Measurements from ENCODE around the gene ATE1. TPM values are rescaled to one million over a fixed set of nuclear protein-coding genes. Genes with fewer than 3 reads are reported as not detected.
A peak's percentile ranks its signal among the peaks of the same experiment; 100 is the strongest.
"Not testable (repeated sequence)": the region's sequence is repeated elsewhere in the genome, so short reads cannot be mapped to it uniquely, and the experiment has no call there.

The ATE1 gene
- total and polyA plus RNA-seq, 4 experiments from 2014 or later: 24.5 to 36.6 (median 25.6) TPM

DNA sequence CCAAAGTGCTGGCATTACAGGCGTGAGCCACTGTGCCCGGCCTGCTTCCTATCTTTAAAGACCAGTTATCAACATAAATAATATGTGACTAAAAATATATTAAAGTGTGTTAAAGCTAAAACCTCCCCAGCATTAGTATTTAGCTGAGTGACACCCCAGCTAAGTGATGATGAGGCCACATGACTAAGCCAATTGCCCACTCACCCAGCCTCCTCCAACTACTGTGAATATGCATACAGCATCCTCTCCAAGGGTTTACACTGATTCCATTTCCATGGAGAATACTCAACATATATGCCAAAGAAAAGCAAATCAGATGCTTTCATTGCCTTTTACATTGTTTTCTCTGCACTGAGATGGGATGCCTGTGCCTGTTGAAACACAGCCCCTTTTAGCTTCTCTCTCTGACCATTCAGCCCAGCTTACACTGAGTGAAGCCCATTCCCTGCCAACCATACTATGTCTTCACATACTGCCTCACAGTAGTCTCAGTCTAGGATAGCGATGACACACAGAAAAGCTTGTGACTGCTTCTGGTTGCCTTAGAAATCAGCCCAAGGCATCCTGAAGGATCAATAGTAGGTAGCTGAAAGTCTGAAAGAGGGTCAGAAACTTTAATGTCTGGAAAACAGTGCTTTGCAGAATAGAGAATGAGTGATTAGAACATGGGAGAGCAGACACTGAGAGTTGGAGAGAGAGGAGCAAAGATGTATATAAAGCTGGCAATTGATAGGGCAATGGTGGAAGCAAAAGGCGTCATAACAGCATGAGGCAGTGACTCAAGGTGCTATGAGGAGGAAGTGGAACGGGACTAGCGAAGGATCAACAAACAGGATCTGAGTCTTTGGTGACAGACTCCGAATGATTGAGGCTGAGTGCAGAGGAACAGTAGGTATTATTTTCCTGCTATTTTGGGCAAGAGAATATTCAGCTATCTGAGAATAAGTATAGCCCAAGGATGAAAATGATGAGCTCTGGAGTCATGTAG, 19.8 kb upstream of the ATE1 start:
- Histone ChIP-seq H3K36me3 (ENCODE audit: insufficient read depth, low read length) (no peaks in the 10 kb centered on the region), H3K4me1 (ENCODE audit: insufficient read depth, low read length) (no peaks in the 10 kb centered on the region), H3K27me3 (ENCODE audit: insufficient read depth, low read length) (no peaks in the 10 kb centered on the region), H3K4me3 (ENCODE audit: low read length in 2 of 2) (no peak overlapping the region), H3K27ac (ENCODE audit: low read depth, low read length) (no peak overlapping the region), H3K9me3 (ENCODE audit: control insufficient read depth in 1 of 2, low read length in 2 of 2) (no peaks in the 10 kb centered on the region)
- no peaks in the 10 kb centered on the region for H3K27me3 Mint-ChIP-seq
- H3K36me3 Mint-ChIP-seq: peaks cover 0 to 8% of the 10 kb centered on the region in 2 donors
- no peak for DNase-seq
- no peak overlapping the region for H3K4me3 Mint-ChIP-seq
- peaks cover 0 to 3% (median 0%) of the 10 kb centered on the region in 4 donors for H3K4me1 Mint-ChIP-seq
- POLR2A ChIA-PET (ENCODE audit: partially characterized antibody): no interaction called here
- H3K27ac Mint-ChIP-seq: no peak overlapping the region
- CTCF ChIA-PET (ENCODE audit: partially characterized antibody): interaction anchor here (0.7 kb wide), 1 partner anchor 38 kb away, joined by 3 read pairs; no protein-coding TSS in a partner anchor
- H3K9me3 Mint-ChIP-seq: no peaks in the 10 kb centered on the region
- intact Hi-C loops (cut with micrococcal nuclease): no loop called here

DNA sequence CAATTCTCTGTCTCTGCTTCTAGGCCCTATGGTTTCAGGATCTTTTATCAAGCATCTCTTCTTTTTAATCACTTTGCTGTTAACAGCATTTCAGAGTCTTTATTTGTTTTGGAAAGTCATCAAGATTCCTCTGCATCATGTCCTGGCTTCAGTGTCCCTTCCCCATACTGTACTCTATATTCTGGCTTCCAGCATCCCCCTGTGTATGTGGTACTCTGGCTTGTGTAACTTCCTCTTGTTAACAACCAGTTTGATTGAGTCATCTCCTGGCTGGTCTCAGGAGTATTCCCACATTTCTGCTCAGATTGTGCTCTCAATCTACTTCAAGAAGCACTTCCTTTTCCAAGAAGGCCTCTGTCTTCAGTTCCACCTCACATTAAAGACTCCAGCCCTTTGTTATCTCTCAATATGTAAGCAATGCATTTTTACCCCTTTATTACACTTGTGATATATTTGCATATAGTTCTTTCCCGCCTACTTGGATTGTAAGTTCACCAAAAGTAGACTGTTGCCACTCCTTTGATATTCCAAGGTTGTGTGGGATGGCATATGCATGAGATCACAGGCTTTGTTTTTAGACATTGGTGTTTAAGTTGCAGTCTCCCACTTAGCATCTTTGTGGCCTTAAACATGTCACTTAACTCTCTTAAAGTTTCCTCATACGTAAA, 15.1 kb upstream of the ATE1 start:
- intact Hi-C loops (cut with micrococcal nuclease): no loop called here
- H3K27ac ChIP-seq (ENCODE audit: low read depth, low read length): no peak overlapping the region
- H3K4me1 Mint-ChIP-seq: no peaks in the 10 kb centered on the region
- H3K9me3 Mint-ChIP-seq: no peaks in the 10 kb centered on the region
- no peak for DNase-seq
- no peak overlapping the region for H3K4me3 ChIP-seq (ENCODE audit: low read length in 2 of 2)
- H3K27me3 ChIP-seq (ENCODE audit: insufficient read depth, low read length): no peaks in the 10 kb centered on the region
- no peaks in the 10 kb centered on the region for H3K9me3 ChIP-seq (ENCODE audit: control insufficient read depth in 1 of 2, low read length in 2 of 2)
- H3K36me3 ChIP-seq (ENCODE audit: insufficient read depth, low read length): no peaks in the 10 kb centered on the region
- H3K27me3 Mint-ChIP-seq: peaks cover 7 to 13% of the 10 kb centered on the region in 2 donors
- CTCF ChIA-PET (ENCODE audit: partially characterized antibody): no interaction called here
- POLR2A ChIA-PET (ENCODE audit: partially characterized antibody): no interaction called here
- no peak overlapping the region for H3K4me3 Mint-ChIP-seq
- peak overlapping the region in 1 of 7 donors; percentile 23 for H3K27ac Mint-ChIP-seq
- H3K36me3 Mint-ChIP-seq: no peaks in the 10 kb centered on the region
- H3K4me1 ChIP-seq (ENCODE audit: insufficient read depth, low read length): no peaks in the 10 kb centered on the region

DNA sequence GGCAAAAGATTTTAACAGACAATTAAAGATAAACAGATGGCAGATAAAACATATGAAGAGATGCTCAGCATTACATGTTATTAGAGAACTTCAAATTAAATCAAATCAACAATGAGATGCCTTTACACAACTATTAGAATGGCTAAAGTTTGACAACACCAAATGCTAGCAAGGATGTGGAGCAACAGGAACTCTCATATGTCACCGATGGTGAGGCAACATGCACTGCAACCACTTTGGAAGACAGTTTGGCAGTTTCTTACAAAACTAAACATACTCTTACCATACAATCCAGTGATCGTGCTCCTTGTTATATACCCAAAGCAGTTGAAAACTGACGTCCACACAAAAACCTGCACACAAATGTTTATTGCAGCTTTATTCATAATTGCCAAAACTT, 13.7 kb upstream of the ATE1 start:
- intact Hi-C loops (cut with micrococcal nuclease): no loop called here
- DNase-seq: no peak
- no peaks in the 10 kb centered on the region for H3K36me3 ChIP-seq (ENCODE audit: insufficient read depth, low read length)
- H3K4me1 ChIP-seq (ENCODE audit: insufficient read depth, low read length): no peaks in the 10 kb centered on the region
- Mint-ChIP-seq H3K36me3 (no peaks in the 10 kb centered on the region), H3K27ac (no peak overlapping the region), H3K9me3 (no peaks in the 10 kb centered on the region), H3K27me3 (peaks cover 8 to 21% of the 10 kb centered on the region in 2 donors), H3K4me1 (no peaks in the 10 kb centered on the region), H3K4me3 (no peak overlapping the region)
- H3K27me3 ChIP-seq (ENCODE audit: insufficient read depth, low read length): no peaks in the 10 kb centered on the region
- no peak overlapping the region for H3K4me3 ChIP-seq (ENCODE audit: low read length in 2 of 2)
- ChIA-PET CTCF (ENCODE audit: partially characterized antibody) (no interaction called here), POLR2A (ENCODE audit: partially characterized antibody) (no interaction called here)
- H3K27ac ChIP-seq (ENCODE audit: low read depth, low read length): no peak overlapping the region
- H3K9me3 ChIP-seq (ENCODE audit: control insufficient read depth in 1 of 2, low read length in 2 of 2): no peaks in the 10 kb centered on the region

DNA sequence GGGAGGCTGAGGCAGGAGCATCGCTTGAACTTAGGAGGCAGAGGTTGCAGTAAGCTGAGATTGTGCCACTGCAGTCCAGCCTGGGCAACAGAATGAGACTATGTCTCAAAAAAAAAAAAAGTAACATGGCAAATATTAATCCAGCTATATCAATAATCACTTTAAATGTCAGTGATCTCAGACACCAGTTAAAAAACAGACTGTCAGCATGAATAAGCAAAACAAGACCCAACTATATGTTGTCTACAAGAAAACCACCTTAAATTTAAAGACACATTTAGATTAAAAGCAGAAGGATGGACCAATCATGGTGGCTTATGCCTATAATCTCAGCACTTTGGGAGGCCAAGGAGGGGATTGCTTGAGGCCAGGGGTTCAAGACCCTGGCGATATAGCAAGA, 8.5 kb upstream of the ATE1 start:
- ChIA-PET CTCF (ENCODE audit: partially characterized antibody) (no interaction called here), POLR2A (ENCODE audit: partially characterized antibody) (interaction anchor here (0.6 kb wide), 1 partner anchor 8 kb away, joined by 4 read pairs; the partner anchor contains the start of gene ATE1)
- Mint-ChIP-seq H3K27me3 (peaks cover 8 to 21% of the 10 kb centered on the region in 2 donors), H3K36me3 (no peaks in the 10 kb centered on the region), H3K27ac (no peak overlapping the region), H3K4me1 (peaks cover 0 to 1% (median 0%) of the 10 kb centered on the region in 4 donors), H3K4me3 (no peak overlapping the region), H3K9me3 (no peaks in the 10 kb centered on the region)
- H3K4me1 ChIP-seq (ENCODE audit: insufficient read depth, low read length): no peaks in the 10 kb centered on the region
- H3K9me3 ChIP-seq (ENCODE audit: control insufficient read depth in 1 of 2, low read length in 2 of 2): no peaks in the 10 kb centered on the region
- no peaks in the 10 kb centered on the region for H3K27me3 ChIP-seq (ENCODE audit: insufficient read depth, low read length)
- no peak overlapping the region for H3K27ac ChIP-seq (ENCODE audit: low read depth, low read length)
- no peak overlapping the region for H3K4me3 ChIP-seq (ENCODE audit: low read length in 2 of 2)
- intact Hi-C loops (cut with micrococcal nuclease): no loop called here
- H3K36me3 ChIP-seq (ENCODE audit: insufficient read depth, low read length): no peaks in the 10 kb centered on the region
- DNase-seq: no peak

DNA sequence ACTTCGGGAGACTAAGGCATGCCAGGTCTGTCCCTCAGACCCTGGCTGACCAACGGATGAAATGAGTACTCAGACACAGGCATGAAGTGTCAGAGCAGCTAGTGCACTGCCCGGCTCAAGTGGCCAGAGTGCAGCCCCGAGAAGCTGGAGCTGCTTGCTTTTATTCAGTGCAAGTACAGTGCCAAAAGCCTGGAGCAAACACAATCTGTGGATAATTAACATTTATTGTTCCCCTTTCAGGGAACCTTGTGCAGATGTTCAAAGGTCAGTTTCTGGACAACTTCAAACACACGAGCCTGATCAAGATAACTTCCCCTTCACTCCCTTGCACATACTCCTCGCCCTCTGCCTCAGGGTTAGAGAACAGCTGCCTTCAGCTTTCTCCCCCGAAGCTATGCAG, 7.9 kb upstream of the ATE1 start:
- Histone ChIP-seq H3K9me3 (ENCODE audit: control insufficient read depth in 1 of 2, low read length in 2 of 2) (no peaks in the 10 kb centered on the region), H3K27ac (ENCODE audit: low read depth, low read length) (no peak overlapping the region), H3K4me1 (ENCODE audit: insufficient read depth, low read length) (no peaks in the 10 kb centered on the region), H3K36me3 (ENCODE audit: insufficient read depth, low read length) (no peaks in the 10 kb centered on the region), H3K27me3 (ENCODE audit: insufficient read depth, low read length) (no peaks in the 10 kb centered on the region), H3K4me3 (ENCODE audit: low read length in 2 of 2) (no peak overlapping the region)
- Mint-ChIP-seq H3K4me1 (peaks cover 0 to 6% (median 3%) of the 10 kb centered on the region in 4 donors), H3K4me3 (no peak overlapping the region), H3K27ac (no peak overlapping the region), H3K27me3 (peaks cover 8 to 21% of the 10 kb centered on the region in 2 donors), H3K9me3 (no peaks in the 10 kb centered on the region), H3K36me3 (no peaks in the 10 kb centered on the region)
- ChIA-PET POLR2A (ENCODE audit: partially characterized antibody) (no interaction called here), CTCF (ENCODE audit: partially characterized antibody) (no interaction called here)
- intact Hi-C loops (cut with micrococcal nuclease): no loop called here
- DNase-seq: no peak

DNA sequence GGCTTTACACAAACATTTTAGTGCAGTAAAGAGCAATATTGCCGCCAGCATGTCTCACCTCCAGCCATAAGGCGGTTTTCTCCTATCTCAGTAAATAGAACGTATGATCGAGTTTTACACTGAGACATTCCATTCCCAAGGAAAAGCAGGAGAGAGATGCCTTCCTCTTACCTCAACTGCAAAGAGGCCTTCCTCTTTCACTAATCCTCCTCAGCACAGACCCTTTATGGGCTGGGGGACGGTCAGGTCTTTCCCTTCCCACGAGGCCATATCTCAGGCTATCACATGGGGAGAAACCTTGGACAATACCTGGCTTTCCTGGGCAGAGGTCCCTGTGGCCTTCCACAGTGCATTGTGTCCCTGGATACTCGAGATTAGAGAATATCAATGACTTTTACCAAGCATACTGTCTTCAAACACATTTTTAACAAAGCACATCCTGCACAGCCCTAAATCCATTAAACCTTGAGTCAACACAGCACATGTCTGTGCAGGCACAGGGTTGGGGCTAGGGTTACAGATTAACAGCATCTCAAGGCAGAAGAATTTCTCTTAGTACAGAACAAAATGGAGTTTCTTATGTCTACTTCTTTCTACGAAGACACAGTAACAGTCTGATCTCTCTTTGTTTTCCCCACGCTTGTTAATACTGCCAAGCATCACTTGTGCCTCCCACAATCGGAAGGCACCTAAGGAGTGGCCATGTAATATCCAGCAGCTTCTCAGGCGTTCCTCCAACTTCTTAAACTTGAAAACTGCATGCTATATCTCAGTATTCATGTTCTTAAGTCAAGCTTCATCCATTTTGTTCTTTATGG, 2.6 kb upstream of the ATE1 start:
- H3K4me3 ChIP-seq (ENCODE audit: low read length in 2 of 2); H3K9me3 ChIP-seq (ENCODE audit: control insufficient read depth in 1 of 2, low read length in 2 of 2); POLR2A ChIA-PET (ENCODE audit: partially characterized antibody); DNase-seq; H3K9me3 Mint-ChIP-seq; H3K36me3 ChIP-seq (ENCODE audit: insufficient read depth, low read length); H3K27ac ChIP-seq (ENCODE audit: low read depth, low read length); CTCF ChIA-PET (ENCODE audit: partially characterized antibody); H3K27me3 Mint-ChIP-seq; intact Hi-C loops (cut with micrococcal nuclease); H3K36me3 Mint-ChIP-seq; H3K27me3 ChIP-seq (ENCODE audit: insufficient read depth, low read length): not testable (repeated sequence)
- Mint-ChIP-seq H3K4me3 (peak overlapping the region in 5 of 8 donors; percentile 45 to 75 (median 63)), H3K27ac (peak overlapping the region in 5 of 7 donors; percentile 4 to 74 (median 29)), H3K4me1 (peaks cover 12 to 33% (median 24%) of the 10 kb centered on the region in 4 donors)
- H3K4me1 ChIP-seq (ENCODE audit: insufficient read depth, low read length): peaks cover 17% of the 10 kb centered on the region

All from CD4-positive, alpha-beta memory T cell (primary cell).